NCI-H345 treated with DMSO at 0.1 percent for 48 hours (cell line): ENCODE measurements around the gene CNTN4.

Experiments
- DNase-seq: peaks from one replicate; lab custom pipeline; 2025; ENCODE audit not compliant: unreplicated experiment; lab: John Stamatoyannopoulos, UW

The CNTN4 gene

DNA sequence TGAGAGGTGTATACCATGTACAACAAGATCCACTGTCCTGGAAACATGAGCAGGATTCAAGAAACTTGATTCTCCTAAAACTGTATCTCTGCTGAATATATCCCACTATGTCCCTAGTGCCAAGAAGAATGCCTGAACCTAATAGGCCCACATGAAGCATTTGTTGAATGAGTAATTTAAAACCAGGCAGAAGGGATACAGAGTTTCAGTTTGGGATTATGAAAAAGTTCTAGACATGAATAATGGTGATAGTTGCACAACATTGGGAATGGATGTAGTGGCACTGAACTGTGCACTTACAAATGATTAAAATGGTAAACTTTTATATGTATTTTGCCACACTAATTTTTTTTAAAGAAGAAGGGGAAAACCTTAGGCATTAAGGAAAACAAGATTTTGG is 750.4 kb downstream of the CNTN4 start:
- DNase-seq = no peak

DNA sequence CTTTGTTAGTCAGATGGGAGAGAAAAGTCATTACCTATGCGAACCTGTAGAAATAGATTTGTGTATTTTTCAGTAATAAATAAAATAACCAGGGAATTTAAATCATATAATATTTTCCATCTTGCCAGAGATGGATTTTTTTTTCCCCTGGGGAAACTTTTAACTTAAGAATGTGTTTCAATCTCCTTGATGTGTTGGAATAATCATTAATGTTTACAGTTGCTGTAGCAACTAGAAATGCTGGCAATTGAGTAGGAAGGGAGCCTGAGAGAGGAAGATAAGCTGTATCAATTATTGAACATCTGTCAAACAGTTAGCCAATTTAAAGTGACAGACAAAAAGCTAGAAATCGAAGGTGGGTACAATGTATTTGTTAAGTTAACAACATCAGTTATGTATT is 752.0 kb downstream of the CNTN4 start:
- no peak for DNase-seq

DNA sequence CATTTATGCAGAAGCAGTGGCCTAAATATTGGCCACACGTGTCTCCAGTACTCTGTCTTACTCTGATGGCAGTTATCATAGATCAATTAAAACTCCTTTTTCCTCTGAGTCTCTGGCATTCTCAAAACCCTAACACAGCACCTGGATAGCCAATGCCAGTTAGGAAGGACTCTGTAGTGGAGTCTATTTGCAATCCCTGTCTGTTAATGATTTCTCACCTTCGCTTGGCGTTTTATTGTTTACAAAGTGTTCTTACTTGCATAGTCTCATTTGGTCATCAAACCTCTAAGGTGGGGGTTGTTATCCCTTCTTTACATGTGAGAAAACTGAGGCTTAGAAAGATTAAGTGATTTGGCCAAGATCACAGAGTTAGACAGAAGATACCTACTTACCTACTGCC is 752.7 kb downstream of the CNTN4 start:
- no peak for DNase-seq

DNA sequence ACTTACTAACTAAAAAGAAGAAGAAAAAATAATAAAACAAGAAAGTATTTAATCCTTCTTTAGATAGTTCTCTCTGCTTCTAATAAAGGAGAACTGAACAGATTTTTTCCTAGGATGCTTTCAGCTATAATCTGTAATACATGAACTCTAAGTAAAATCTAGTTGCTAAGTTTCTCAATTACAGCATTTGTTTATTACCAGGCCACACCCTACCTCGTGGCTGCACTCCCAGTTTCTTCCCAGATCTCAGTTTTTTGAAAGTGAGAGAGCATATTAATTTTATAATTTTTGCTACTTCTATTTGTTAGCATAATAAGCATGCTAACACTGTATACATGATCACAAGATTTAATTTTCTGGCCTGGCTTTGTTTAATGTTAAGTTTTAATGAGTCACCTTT is 753.2 kb downstream of the CNTN4 start:
- DNase-seq = no peak

DNA sequence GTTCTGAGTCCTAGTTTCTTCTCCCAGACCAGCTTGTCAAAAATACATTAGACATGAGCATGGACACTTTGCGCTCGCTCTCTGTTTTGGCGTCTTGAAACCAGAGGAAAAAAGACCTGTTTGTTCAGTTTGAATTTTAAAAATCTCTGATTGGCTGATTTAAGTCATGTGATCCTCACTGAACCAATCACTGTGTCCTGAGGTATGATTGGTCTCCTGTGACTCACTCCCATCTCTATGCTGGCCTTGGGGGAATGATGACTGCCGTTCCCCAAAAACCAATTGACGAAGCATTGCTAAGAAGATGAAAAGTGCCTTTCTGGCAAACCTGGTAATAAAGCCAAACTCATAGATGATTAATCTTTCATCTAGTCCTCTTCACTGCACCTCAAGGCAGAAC is 755.0 kb downstream of the CNTN4 start:
- no peak for DNase-seq

DNA sequence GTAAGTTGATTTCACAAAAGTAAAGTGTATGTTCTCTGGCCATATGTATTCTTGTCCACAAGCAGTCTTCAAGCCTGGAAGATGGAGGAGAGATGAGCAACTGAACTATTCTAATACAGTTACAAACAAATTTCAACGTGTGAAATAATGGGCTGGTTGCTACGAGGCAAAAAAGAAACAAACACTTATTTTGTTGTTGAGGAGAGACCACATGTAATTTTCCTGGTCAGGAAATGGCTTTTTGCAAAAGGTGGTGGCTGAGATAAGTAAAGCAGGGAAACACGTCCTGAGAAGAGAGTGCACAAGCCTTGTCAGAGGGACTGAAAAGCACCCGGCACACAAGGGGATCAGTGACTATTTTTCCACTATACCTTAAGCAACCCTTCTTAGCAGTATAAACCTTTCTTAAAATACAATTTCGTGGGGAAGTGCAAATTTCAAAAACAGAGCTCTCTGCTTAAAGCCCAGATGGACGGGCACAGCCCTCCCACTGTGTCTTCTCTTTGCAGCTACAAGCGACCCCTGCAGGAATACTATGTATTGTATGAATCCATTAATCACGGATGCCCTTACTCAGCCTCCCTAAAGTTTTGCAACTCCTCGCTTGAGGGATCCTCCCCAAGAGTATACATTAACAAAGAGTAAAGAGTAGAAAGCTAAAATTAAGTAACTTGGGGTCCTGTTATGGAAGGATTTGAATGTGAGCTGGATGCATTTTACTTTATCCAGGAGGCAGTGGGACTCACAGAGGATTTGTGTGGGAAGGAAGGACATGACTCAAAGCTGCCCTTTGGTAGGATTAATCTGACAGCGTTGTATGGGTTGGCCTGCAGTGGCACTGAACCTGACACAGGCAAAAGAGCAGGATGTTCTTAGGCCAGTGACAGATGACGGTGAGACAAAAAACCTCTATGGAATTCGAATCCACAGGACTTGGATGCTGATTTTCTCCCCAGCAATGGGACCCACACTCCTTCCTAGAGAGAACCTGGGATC is 757.8 kb downstream of the CNTN4 start:
- DNase-seq = no peak

DNA sequence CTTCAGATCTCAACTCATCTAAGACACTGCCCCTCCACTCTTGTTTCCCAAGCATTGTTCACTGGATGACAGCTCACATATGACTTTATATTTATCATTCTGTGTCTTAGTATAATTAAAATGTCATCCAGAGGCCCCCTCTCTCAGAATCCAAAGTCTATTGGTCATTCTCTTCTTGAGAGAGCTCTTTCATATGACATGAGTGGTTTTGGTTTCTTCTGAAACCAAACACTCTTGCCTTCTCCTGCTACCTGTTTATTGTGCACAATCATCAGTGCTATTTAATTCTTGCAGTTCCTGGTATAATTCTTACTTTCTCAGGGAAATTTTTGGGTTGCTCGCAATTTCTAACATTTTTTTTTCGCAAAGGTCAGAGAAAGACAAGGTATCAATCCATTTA is 762.0 kb downstream of the CNTN4 start:
- DNase-seq = no peak

DNA sequence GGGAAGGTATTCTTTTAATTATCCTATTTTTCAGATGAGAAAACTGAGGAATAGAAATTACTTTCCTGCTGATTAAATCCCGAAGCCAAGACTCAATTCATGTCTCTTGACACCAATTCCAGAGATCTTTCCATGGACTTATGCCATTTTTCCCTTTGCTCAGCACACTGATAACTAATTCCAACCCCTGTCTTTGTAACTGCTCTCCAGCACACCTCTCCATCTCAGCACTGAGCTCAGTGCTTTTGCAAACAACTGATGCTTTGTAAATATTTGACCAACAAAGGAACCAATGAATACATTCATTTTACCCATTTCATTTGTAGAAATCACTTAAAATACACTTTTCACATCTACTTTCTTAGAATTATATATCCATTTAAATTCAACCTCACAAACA is 762.5 kb downstream of the CNTN4 start:
- no peak for DNase-seq

DNA sequence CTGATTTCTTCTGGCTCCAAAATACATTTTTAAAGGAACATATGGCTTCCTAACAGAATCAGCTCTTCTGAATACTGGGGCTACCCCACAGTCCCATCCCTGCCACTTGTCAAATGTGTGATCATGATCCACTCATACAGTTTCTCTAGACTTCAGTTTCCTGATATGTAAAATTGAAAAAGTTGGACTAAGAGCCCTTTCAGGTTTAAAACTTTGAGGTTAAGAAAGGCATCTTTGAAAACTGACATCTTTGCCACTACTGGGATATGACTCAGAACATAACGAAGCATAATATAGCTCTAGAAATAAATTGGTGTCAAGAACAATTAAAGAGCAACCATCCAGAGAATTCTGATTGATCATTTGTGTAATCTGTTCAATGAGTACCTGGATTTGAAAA is 763.3 kb downstream of the CNTN4 start:
- DNase-seq = no peak

DNA sequence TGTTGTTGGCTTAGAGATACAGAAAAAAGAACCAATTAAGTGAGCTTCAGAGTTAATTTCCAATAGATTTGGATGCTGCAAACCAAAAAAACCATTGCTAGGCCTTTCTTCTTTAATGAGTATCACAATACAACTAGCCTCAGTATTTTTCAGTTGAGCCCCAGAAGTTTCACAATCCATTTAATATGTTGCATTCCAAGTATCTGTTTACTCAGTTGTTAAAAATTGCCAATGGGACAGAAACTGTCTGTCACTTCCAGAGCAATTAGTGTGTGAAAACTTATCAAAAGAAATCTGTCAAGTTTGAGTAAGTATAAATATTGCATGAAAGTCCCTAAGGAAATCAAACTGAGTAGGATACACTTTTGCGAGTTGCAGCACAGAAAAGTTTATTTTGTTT is 763.7 kb downstream of the CNTN4 start:
- DNase-seq = no peak

DNA sequence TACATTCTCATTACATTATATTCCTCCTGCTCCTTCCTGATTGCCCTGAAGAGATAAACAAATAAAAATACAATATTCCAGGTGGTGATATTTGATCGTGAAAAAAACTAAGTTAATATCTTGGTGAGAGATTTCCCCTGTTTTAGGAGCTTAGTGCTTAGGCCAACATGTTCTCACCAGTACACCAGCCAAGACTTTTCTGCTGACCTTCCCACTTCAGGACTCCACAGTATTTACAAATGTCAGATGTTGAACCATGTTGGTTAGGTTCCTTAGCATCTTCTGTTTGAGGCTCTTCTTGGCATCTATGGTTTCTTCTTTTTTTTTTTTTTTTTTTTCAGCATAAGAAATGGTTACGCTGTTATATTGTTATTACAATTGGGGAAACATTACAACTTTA is 764.5 kb downstream of the CNTN4 start:
- no peak for DNase-seq

DNA sequence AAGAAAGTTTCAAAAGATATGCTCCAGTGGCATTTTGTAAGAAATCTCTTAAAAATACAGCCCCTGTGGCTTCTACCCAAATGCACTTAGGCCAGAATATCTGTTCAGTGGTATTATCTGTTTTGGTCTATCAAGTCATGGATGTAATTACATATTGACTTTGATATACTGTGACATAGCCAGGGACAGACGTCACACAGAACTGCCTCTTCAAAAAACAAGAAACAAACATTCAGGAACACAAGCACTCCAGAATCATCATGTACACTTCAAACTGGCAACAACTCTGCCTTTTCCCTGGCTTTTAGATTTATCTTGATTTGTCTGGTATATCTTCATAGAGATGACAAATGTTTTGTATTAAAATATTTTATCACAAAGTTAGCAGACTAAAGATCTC is 771.2 kb downstream of the CNTN4 start:
- DNase-seq = no peak

DNA sequence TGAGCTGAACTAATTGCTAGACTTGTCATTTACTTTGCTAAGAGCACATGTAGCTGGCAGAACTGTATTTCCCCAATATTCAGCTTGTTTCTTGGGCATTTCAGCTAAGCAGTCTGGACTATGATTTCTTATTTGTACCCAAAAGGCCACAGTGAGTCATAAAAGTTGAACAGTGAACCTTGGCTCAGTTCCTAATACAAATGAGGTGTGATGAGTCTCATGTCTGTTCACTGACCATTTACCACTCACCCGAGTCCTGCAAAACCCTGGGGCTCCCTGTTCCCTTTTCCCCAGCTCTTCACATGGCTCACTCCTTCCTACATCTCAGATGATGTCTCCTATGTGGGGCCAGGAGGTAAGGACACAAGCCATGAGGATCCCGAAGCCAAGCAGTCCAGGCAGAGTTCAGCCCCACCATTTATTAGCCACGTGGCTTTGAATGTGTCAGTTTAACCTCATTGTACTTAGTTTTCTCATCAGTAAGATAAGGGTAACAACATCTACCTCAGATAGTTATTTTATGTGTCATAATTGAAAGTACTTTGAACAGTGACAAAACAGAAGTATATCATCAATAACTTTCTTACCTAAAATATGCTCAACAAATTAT is 772.2 kb downstream of the CNTN4 start:
- DNase-seq = no peak

DNA sequence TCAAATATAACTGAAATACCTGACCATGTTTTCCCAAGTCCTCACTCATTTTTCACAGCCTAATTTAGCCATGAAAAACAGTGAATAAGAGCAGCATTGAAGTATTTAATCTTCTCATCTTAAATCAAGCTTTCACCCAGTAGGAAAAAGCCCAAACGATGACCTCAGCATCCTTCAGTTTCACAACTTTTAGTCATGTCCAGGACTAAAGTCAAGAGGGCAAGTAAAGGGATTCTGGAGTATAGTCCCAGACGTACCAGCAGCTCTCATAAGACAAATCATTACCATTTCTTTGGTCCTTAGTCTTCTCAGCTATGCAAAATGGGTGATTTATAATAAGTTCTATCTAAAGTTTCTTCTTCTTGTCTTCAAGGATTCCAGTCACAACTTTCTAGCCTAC is 774.2 kb downstream of the CNTN4 start:
- DNase-seq = no peak

DNA sequence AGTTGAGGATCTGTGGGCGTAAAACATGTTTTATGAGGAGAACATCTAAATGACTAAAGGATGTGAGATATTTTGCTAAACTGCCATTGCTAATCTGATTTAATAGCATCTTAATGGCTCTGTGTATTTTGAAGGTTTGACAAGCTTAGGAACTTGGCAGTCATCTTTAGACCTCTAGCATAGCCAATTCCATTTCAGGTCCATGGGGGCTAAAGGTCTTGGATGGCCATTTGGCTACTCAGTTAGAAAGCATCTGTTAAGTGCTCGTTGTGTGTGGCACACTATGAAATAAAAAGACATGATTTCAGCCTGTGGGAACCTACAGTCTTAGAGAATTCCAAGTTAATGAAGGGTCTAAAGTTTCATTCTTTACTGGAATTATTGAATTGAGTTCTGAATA is 775.3 kb downstream of the CNTN4 start:
- DNase-seq = no peak

DNA sequence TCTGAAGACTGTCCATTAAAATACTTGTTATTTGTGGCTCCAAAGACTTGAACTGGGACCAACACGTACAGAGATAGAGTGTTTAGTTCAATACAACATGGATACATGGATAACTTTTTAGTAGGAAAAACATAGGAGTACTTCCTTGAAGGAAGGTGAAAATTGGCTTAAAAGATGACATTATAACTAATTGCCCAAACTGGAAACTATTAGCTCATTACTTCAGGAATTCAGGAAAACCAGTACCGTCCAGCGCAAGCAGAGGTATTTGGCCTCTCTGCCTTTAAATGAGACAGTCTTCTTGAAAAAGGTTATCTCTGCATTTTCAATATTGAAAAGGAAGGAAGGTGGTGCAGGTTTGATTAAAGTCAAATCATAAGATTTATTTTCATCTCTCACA is 777.0 kb downstream of the CNTN4 start:
- no peak for DNase-seq

DNA sequence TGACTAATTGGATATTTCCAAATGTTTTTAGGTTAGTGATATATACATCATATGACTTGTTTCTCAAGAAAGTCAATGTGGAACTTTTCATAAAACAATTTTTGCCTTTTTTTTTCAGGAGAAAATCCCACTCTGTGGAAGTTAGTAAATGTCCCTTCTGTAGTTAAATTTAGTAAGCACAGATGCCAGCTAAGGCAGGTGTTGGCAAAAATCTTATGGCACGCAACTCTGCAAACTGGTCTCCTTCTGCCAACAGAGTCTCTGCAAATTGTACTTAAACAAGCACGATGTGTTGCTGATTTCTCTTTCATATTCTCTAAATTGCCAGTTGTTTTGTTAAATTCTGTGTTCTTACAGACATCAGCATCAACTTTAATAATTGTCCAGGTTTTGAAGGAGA is 777.7 kb downstream of the CNTN4 start:
- DNase-seq = no peak

DNA sequence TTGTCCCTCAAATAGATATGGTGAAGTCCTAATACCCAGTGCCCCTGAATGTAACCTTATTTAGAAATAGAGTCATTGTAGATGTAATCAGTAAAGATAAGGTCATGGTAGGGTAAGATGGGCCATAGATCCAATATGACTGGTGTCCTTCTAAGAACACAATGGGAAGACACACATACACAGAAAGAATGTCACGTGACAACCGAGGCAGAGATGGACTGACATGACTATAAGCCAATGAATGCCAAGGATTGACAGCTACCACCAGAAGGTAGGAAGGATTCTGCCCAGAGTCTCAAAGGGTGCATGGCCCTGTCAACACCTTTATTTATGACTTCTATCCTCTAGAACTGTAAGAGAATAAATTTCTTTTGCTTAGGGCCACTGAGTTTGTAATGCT is 780.4 kb downstream of the CNTN4 start:
- DNase-seq = no peak

DNA sequence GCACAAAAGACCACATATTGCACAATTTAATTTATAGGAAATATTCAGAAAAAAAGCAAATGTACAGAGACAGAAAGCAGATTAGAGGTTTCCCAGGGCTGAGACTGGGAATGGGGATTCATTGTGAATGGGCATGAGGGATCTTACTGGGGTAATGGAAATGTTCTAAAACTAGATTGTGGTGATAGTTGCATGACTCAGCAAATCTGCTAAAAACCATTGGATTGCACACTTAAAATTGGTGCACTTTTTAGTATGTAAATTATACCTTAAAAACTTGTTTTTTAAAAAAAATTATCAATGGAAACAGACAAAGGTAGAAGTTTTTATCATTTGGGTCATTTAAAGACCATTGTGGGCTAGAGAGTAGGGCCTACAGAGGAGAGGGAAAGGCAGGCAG is 780.9 kb downstream of the CNTN4 start:
- DNase-seq = no peak

DNA sequence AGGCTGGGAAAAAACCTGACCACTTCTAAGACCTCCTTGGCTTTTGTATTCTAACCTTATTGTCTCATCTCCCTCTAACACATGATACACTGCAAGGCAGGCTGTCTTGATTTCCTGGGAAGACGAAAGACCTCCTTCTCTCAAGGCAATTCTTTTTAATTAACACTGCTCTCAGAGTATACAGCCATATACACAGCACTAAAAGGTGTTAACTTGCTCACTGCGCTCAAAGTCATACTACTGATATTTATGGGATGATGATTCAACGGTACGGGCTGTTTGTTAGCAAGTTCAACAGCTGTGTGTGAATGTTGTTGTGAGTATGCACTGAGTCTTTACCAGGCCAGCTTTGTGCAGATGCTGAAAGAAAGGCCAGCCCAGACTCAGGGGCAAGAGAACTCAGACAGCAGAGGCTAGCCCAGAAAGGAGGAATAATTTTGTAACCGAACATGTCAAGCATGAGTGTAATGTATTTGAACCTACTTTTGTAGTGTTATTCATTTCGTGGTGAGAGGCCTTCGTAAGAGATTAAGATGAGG is 781.6 kb downstream of the CNTN4 start:
- no peak for DNase-seq

DNA sequence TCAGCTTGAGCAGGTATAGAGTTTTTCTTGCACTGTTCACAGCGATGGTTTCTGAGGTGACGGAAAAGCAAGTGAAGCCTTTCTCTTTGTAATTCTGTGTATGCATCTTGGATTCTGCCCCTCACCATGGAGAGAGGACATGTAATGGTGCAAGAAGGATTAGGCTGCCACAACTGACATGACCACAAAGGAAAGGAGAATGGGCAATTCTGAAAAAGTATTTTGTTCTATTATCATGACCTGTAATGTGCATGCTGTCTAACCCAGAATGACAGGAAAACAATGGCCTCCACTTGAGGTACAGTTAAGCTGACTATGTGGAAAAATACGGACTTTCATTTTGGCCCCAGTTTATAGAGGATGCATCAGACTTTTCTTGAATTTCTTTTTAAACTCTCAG is 784.6 kb downstream of the CNTN4 start:
- DNase-seq = no peak

DNA sequence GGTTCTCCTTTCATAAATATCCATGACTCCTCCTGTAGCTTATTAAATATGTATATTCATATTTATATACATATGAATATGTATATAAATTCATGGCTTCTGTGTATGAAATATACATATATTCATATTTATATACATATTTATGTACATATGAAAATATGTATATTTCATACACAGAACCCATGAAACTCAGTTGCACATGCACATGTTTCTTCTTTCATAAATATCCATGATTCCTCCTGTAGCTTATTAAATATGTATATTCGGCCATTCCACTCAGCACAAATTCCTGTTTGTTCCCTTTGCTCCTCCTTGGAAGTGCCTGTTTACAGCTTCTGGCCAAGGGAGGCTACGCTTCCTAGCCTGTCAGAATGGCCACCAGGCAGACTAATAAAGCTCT is 789.9 kb downstream of the CNTN4 start:
- DNase-seq = no peak
